ENCODE measurements around the gene TMC5. TPM values are rescaled to one million over a fixed set of nuclear protein-coding genes. Genes with fewer than 3 reads are reported as not detected.

The TMC5 gene
- total and polyA plus RNA-seq, 2 of the 13 experiments (the other 11 are each of a cell fraction or from before 2014, with no cell fraction given): 0.09 to 0.41 TPM

- TF ChIP-seq, protein P1, sequence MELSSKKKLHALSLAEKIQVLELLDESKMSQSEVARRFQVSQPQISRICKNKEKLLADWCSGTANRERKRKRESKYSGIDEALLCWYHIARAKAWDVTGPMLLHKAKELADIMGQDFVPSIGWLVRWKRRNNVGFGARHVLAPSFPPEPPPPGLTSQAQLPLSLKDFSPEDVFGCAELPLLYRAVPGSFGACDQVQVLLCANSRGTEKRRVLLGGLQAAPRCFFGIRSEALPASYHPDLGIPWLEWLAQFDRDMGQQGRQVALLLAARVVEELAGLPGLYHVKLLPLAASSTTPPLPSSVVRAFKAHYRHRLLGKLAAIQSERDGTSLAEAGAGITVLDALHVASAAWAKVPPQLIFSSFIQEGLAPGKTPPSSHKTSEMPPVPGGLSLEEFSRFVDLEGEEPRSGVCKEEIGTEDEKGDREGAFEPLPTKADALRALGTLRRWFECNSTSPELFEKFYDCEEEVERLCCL (CRISPR knock-in tag; IDR thresholded peaks at IDR 0.05; ENCODE audit: borderline replicate concordance): no peak
- TF ChIP-seq PHB2 (IDR thresholded peaks at IDR 0.05; ENCODE audit: partially characterized antibody): no peak
- TF ChIP-seq MATR3 (CRISPR knock-in tag; IDR thresholded peaks at IDR 0.05): no peak
- TF ChIP-seq SIX4 (CRISPR knock-in tag; IDR thresholded peaks at IDR 0.05): no peak
- no peak for TF ChIP-seq RAD51 (IDR thresholded peaks at IDR 0.05; ENCODE audit: borderline replicate concordance)
- TF ChIP-seq, protein P2, sequence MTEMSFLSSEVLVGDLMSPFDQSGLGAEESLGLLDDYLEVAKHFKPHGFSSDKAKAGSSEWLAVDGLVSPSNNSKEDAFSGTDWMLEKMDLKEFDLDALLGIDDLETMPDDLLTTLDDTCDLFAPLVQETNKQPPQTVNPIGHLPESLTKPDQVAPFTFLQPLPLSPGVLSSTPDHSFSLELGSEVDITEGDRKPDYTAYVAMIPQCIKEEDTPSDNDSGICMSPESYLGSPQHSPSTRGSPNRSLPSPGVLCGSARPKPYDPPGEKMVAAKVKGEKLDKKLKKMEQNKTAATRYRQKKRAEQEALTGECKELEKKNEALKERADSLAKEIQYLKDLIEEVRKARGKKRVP (CRISPR knock-in tag; IDR thresholded peaks at IDR 0.05): no peak
- TF ChIP-seq SALL1 (CRISPR knock-in tag; IDR thresholded peaks at IDR 0.05): peak; percentile 72
- TF ChIP-seq NCOA2 (CRISPR knock-in tag; IDR thresholded peaks at IDR 0.05): no peak
- no peak for TF ChIP-seq NAIF1 (CRISPR knock-in tag; IDR thresholded peaks at IDR 0.05; ENCODE audit: borderline replicate concordance)
- TF ChIP-seq, protein P3, sequence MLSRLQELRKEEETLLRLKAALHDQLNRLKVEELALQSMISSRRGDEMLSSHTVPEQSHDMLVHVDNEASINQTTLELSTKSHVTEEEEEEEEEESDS (CRISPR knock-in tag; IDR thresholded peaks at IDR 0.05; ENCODE audit: borderline replicate concordance): no peak
- no peak for TF ChIP-seq SATB2 (CRISPR knock-in tag; IDR thresholded peaks at IDR 0.05)
- TF ChIP-seq YEATS2 (CRISPR knock-in tag; IDR thresholded peaks at IDR 0.05; ENCODE audit: borderline replicate concordance): no peak
- TF ChIP-seq, protein P4, sequence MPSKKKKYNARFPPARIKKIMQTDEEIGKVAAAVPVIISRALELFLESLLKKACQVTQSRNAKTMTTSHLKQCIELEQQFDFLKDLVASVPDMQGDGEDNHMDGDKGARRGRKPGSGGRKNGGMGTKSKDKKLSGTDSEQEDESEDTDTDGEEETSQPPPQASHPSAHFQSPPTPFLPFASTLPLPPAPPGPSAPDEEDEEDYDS (CRISPR knock-in tag; IDR thresholded peaks at IDR 0.05): no peak
- no peak for TF ChIP-seq ZNF124 (CRISPR knock-in tag; IDR thresholded peaks at IDR 0.05)
- TF ChIP-seq, protein P5, sequence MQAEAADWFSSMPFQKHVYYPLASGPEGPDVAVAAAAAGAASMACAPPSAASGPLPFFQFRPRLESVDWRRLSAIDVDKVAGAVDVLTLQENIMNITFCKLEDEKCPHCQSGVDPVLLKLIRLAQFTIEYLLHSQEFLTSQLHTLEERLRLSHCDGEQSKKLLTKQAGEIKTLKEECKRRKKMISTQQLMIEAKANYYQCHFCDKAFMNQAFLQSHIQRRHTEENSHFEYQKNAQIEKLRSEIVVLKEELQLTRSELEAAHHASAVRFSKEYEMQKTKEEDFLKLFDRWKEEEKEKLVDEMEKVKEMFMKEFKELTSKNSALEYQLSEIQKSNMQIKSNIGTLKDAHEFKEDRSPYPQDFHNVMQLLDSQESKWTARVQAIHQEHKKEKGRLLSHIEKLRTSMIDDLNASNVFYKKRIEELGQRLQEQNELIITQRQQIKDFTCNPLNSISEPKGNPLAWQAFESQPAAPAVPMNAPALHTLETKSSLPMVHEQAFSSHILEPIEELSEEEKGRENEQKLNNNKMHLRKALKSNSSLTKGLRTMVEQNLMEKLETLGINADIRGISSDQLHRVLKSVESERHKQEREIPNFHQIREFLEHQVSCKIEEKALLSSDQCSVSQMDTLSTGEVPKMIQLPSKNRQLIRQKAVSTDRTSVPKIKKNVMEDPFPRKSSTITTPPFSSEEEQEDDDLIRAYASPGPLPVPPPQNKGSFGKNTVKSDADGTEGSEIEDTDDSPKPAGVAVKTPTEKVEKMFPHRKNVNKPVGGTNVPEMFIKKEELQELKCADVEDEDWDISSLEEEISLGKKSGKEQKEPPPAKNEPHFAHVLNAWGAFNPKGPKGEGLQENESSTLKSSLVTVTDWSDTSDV (CRISPR knock-in tag; IDR thresholded peaks at IDR 0.05): no peak
- TF ChIP-seq, protein P6, sequence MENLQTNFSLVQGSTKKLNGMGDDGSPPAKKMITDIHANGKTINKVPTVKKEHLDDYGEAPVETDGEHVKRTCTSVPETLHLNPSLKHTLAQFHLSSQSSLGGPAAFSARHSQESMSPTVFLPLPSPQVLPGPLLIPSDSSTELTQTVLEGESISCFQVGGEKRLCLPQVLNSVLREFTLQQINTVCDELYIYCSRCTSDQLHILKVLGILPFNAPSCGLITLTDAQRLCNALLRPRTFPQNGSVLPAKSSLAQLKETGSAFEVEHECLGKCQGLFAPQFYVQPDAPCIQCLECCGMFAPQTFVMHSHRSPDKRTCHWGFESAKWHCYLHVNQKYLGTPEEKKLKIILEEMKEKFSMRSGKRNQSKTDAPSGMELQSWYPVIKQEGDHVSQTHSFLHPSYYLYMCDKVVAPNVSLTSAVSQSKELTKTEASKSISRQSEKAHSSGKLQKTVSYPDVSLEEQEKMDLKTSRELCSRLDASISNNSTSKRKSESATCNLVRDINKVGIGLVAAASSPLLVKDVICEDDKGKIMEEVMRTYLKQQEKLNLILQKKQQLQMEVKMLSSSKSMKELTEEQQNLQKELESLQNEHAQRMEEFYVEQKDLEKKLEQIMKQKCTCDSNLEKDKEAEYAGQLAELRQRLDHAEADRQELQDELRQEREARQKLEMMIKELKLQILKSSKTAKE (CRISPR knock-in tag; IDR thresholded peaks at IDR 0.05; ENCODE audit: borderline replicate concordance): no peak
- no peak for TF ChIP-seq ZNF34 (CRISPR knock-in tag; IDR thresholded peaks at IDR 0.05; ENCODE audit: borderline replicate concordance)
- TF ChIP-seq ZNF331 (CRISPR knock-in tag; IDR thresholded peaks at IDR 0.05): peak; percentile 75
- no peak for TF ChIP-seq ZSCAN9 (CRISPR knock-in tag; IDR thresholded peaks at IDR 0.05; ENCODE audit: borderline replicate concordance)
- no peak for TF ChIP-seq ETV6 (CRISPR knock-in tag; conservative IDR thresholded peaks at IDR 0.05)
- no peak for TF ChIP-seq MXD4 (CRISPR knock-in tag; IDR thresholded peaks at IDR 0.05)
- TF ChIP-seq FOXP4 (CRISPR knock-in tag; IDR thresholded peaks at IDR 0.05): 0 out of 2 replicates have a peak, but pooled peaks have one; percentile 17
These were observed 28.4 kb upstream of the TMC5 start (continued) for GRCh38 chr16:19389246-19389645.
